Glomerular visceral epithelial cell (primary cell): ENCODE measurements around the gene LSM14B.
A peak's percentile ranks its signal among the peaks of the same experiment; 100 is the strongest.

Source experiments
- DNase-seq: peaks from one replicate; pipeline ENCODE4 v3.0.0-alpha.2; 2016; ENCODE audit errors: extremely low spot score

LSM14B gene

GRCh38 chr20:62163485-62163865, 41.2 kb downstream of the LSM14B start:
- DNase-seq = no peak

- no peak for DNase-seq
These were observed 41.9 kb downstream of the LSM14B start for GRCh38 chr20:62163986-62164762.

- DNase-seq = no peak
These were observed 42.8 kb downstream of the LSM14B start for GRCh38 chr20:62164879-62165761.

GRCh38 chr20:62165762-62166399, 43.6 kb downstream of the LSM14B start:
- no peak for DNase-seq

GRCh38 chr20:62167474-62167873, 45.2 kb downstream of the LSM14B start:
- DNase-seq = no peak

- DNase-seq = no peak
These were observed 45.8 kb downstream of the LSM14B start for GRCh38 chr20:62168061-62168460.

GRCh38 chr20:62168890-62169435, 46.7 kb downstream of the LSM14B start:
- DNase-seq = no peak

- DNase-seq = no peak
These were observed 48.3 kb downstream of the LSM14B start for GRCh38 chr20:62170536-62170935.

- DNase-seq = no peak
These were observed 49.0 kb downstream of the LSM14B start for GRCh38 chr20:62171245-62171644.

GRCh38 chr20:62172666-62173065, 50.4 kb downstream of the LSM14B start:
- DNase-seq = no peak

GRCh38 chr20:62174021-62174804, 51.9 kb downstream of the LSM14B start:
- no peak for DNase-seq

- DNase-seq = no peak
These were observed 52.8 kb downstream of the LSM14B start for GRCh38 chr20:62174870-62175624.

GRCh38 chr20:62175711-62176110, 53.4 kb downstream of the LSM14B start:
- DNase-seq = no peak

GRCh38 chr20:62176866-62177265, 54.6 kb downstream of the LSM14B start:
- no peak for DNase-seq

- no peak for DNase-seq
These were observed 55.0 kb downstream of the LSM14B start for GRCh38 chr20:62177307-62177706.

GRCh38 chr20:62178316-62179161, 56.3 kb downstream of the LSM14B start:
- DNase-seq = no peak

- no peak for DNase-seq
These were observed 56.9 kb downstream of the LSM14B start for GRCh38 chr20:62179162-62179504.

GRCh38 chr20:62181808-62182207, 59.5 kb downstream of the LSM14B start:
- no peak for DNase-seq

- DNase-seq = peak; percentile 97
These were observed 60.5 kb downstream of the LSM14B start, which contains the start of gene MTG2 for GRCh38 chr20:62182469-62183425. MTG2 (plus strand) TSS chr20:62183028; CDS start chr20:62193421, 10,393 bp downstream.
